Endothelial cell of umbilical vein (primary cell): ENCODE results near the gene DEPDC5. TPM values are rescaled to one million over a fixed set of nuclear protein-coding genes. Genes with fewer than 3 reads are reported as not detected.

Experiments used
- BruUV-seq: library from RNA; stranded (reverse); fragments of 400-500 nt; replicated peaks from 2 replicates; lab custom pipeline; 2021; lab: Mats Ljungman, UMichigan
- CTCF ChIA-PET: fragments of 300-600, 350-600 bp; sonication (Branson Sonifier 250); formaldehyde crosslinking; loops from one replicate; lab custom pipeline; 2021; ENCODE audit warnings: antibody characterized with exemption, inconsistent platforms; lab: Charles Lee
- POLR2A ChIA-PET: fragments of 300-600, 350-600 bp; sonication (Branson Sonifier 250); formaldehyde crosslinking; loops from one replicate; lab custom pipeline; 2021; ENCODE audit warnings: antibody characterized with exemption, inconsistent platforms; lab: Charles Lee
- DNase-seq: peaks from one replicate; pipeline ENCODE4 v3.0.0-alpha.2; 2011; ENCODE audit warnings: low read depth, low spot score
- FAIRE-seq: peaks from 2 replicates; lab custom pipeline; 2011; peaks lifted over from hg19 to GRCh38; lab: Jason Lieb, UNC
- H2AFZ ChIP-seq: 2 replicates; pipeline ENCODE4 v1.6.0; 2012; ENCODE audit warnings: low read depth, low read length, control low read depth, inconsistent platforms
- H3K27ac ChIP-seq: 2 replicates; pipeline ENCODE4 v1.5.1; 2011; ENCODE audit warnings: low read depth, mild to moderate bottlenecking, control low read depth, low read length, moderate library complexity; ENCODE audit not compliant: insufficient read depth
- H3K27me3 ChIP-seq, 2 experiments: 2 replicates each; pipeline versions ENCODE4 v1.6.0 to v1.6.1; 2011; ENCODE audit warnings: low read length in 2 of 2, mixed read lengths in 1 of 2; ENCODE audit not compliant: control insufficient read depth in 2 of 2, insufficient read depth in 2 of 2
- H3K36me3 ChIP-seq, 2 experiments: 2 replicates in 1 of 2; 3 replicates in 1 of 2; pipeline ENCODE4 v1.5.1; 2011; ENCODE audit warnings: low read length in 2 of 2, mild to moderate bottlenecking in 1 of 2, moderate library complexity in 1 of 2; ENCODE audit not compliant: control insufficient read depth in 2 of 2, insufficient read depth in 2 of 2; ENCODE audit errors: extremely low read depth in 1 of 2
- H3K4me1 ChIP-seq: 3 replicates; pipeline ENCODE4 v1.5.1; 2011; ENCODE audit warnings: mild to moderate bottlenecking, low read length; ENCODE audit not compliant: control insufficient read depth, insufficient read depth; ENCODE audit errors: extremely low read depth
- H3K4me2 ChIP-seq: 2 replicates; pipeline ENCODE4 v1.6.1; 2011; ENCODE audit warnings: low read length, control low read depth, mixed read lengths; ENCODE audit not compliant: insufficient read depth
- H3K4me3 ChIP-seq, 3 experiments: fragments of 200-600 bp in 1 of 3; sonication (generic), shearing (Covaris generic) in 1 of 3; replicated peaks in 1 of 3; 2 replicates each; pipeline ENCODE4 v1.5.1; 2011 to 2016; ENCODE audit warnings: control low read depth in 3 of 3, low read length in 3 of 3, mild to moderate bottlenecking in 2 of 3, inconsistent platforms in 1 of 3, low read depth in 1 of 3, moderate library complexity in 1 of 3; ENCODE audit not compliant: insufficient read depth in 1 of 3
- H3K79me2 ChIP-seq: 2 replicates; pipeline ENCODE4 v1.6.0; 2012; ENCODE audit warnings: low read length, inconsistent platforms; ENCODE audit not compliant: control insufficient read depth, insufficient read depth
- H3K9ac ChIP-seq: replicated peaks from 2 replicates; pipeline ENCODE3; 2011; ENCODE audit warnings: low read length, control low read depth; ENCODE audit not compliant: insufficient read depth; ENCODE audit errors: extremely low read depth
- H3K9me1 ChIP-seq: replicated peaks from 3 replicates; pipeline ENCODE4 v1.6.0; 2011; ENCODE audit warnings: mild to moderate bottlenecking, low read length; ENCODE audit not compliant: control insufficient read depth, insufficient read depth; ENCODE audit errors: extremely low read depth
- H3K9me3 ChIP-seq: replicated peaks from 2 replicates; pipeline ENCODE4 v1.5.1; 2012; ENCODE audit warnings: low read length, inconsistent platforms; ENCODE audit not compliant: control insufficient read depth, insufficient read depth
- H4K20me1 ChIP-seq: replicated peaks from 2 replicates; pipeline ENCODE3; 2011; ENCODE audit warnings: mild to moderate bottlenecking, low read length; ENCODE audit not compliant: control insufficient read depth, insufficient read depth; ENCODE audit errors: extremely low read depth
- CTCF ChIP-seq, 2 donors: IDR thresholded peaks; 1 replicate in 1 of 2; 2 replicates in 1 of 2; pipeline ENCODE4 v1.5.1; 2011; ENCODE audit warnings: low read length in 2 of 2, mild to moderate bottlenecking in 2 of 2, moderate library complexity in 2 of 2, control low read depth in 1 of 2, inconsistent platforms in 1 of 2, low read depth in 1 of 2; ENCODE audit not compliant: insufficient read depth in 1 of 2; ENCODE audit errors: extremely low read depth in 1 of 2
- EZH2 ChIP-seq: IDR thresholded peaks from 2 replicates; pipeline ENCODE4 v1.6.1; 2012; ENCODE audit warnings: borderline replicate concordance, low read depth, mild to moderate bottlenecking, moderate library complexity, low read length, inconsistent platforms; ENCODE audit not compliant: severe bottlenecking
- FOS ChIP-seq: IDR thresholded peaks from 2 replicates; pipeline ENCODE4 v1.6.1; 2011; ENCODE audit warnings: mild to moderate bottlenecking, low read length, moderate library complexity, borderline replicate concordance; ENCODE audit not compliant: insufficient read depth
- GATA2 ChIP-seq: IDR thresholded peaks from 2 replicates; pipeline ENCODE4 v1.7.0; 2011; ENCODE audit warnings: low read depth, mild to moderate bottlenecking, moderate library complexity, mixed read lengths, low read length; ENCODE audit not compliant: insufficient read length, insufficient read depth
- JUN ChIP-seq: IDR thresholded peaks from 2 replicates; pipeline ENCODE4 v1.6.1; 2011; ENCODE audit warnings: borderline replicate concordance, low read depth; ENCODE audit not compliant: insufficient read length, insufficient read depth
- MYC ChIP-seq: IDR thresholded peaks from one replicate; pipeline ENCODE4 v1.6.1; 2011; ENCODE audit warnings: mild to moderate bottlenecking, low read depth, low read length
- POLR2A ChIP-seq: IDR thresholded peaks from 2 replicates; pipeline ENCODE4 v1.6.1; 2012; ENCODE audit warnings: low read depth, mild to moderate bottlenecking, control low read depth, low read length
- POLR2AphosphoS5 ChIP-seq: IDR thresholded peaks from 2 replicates; pipeline ENCODE4 v1.6.1; 2012; ENCODE audit warnings: low read depth, mild to moderate bottlenecking, control low read depth, low read length, moderate library complexity; ENCODE audit not compliant: insufficient read depth
- dilution Hi-C: fragments of 300-500 bp; cut with MboI; formaldehyde crosslinking; loops from one replicate; pipeline ENCODE4 v1.15.0; 2019; ENCODE audit warnings: low sequenced_read_pairs; ENCODE audit not compliant: extremely low pct_ligation_motif_present
- intact Hi-C: fragments of 100-400 bp; cut with micrococcal nuclease; formaldehyde crosslinking; loops from one replicate; pipeline ENCODE4 v1.10.0; 2022
- polyA plus RNA-seq, 4 experiments: library from polyadenylated mRNA; depleted of rRNA in 3 of 4; stranded (reverse) in 3 of 4; unstranded in 1 of 4; fragments of >200 nt; gene quantifications; 2 replicates each; pipeline versions ENCODE4 v1.2.1 to v1.2.3, GENCODE V29; 2011 to 2012; ENCODE audit warnings: missing spikeins in 1 of 4
- total RNA-seq: library from RNA; stranded (reverse); gene quantifications from 2 replicates; pipeline ENCODE4 v1.2.3, GENCODE V29; 2021
- TF ChIP-seq, protein P1 (sequence below): IDR thresholded peaks from 2 replicates; pipeline ENCODE4 v1.6.1; 2011; ENCODE audit not compliant: insufficient read depth, insufficient read length

The DEPDC5 gene
- total and polyA plus RNA-seq, 2 donors (not counting 3 experiments of a cell fraction or from before 2014, with no cell fraction given), result 13.1 to 36.6 TPM

- POLR2A ChIA-PET, result no interaction called here
- no peak overlapping the region for H2AFZ ChIP-seq
- FAIRE-seq (no peak), DNase-seq (no peak)
- H4K20me1 ChIP-seq, result no peaks in the 10 kb centered on the region
- no peaks in the 10 kb centered on the region for H3K79me2 ChIP-seq
- H3K36me3 ChIP-seq, result peaks cover 0 to 12% of the 10 kb centered on the region in 2 experiments
- no peak overlapping the region for H3K27ac ChIP-seq
- peaks cover 8% of the 10 kb centered on the region for H3K4me1 ChIP-seq
- intact Hi-C loops, result no loop called here
- dilution Hi-C loops, result no loop called here
- H3K9me1 ChIP-seq, result no peaks in the 10 kb centered on the region
- H3K27me3 ChIP-seq, result no peaks in the 10 kb centered on the region
- no TSS peak for BruUV-seq
- H3K4me3 ChIP-seq, result no peak overlapping the region
- CTCF ChIA-PET, result interaction anchor here (1.0 to 1.1 kb wide), 2 partner anchors 11 to 26 kb away, joined by 3 read pairs; no protein-coding TSS in a partner anchor
- no peak for TF ChIP-seq CTCF (IDR thresholded peaks at IDR 0.05; ENCODE audit: extremely low read depth in 1 of 2, insufficient read depth in 1 of 2, low read depth in 1 of 2, low read length in 2 of 2)
- no peak for TF ChIP-seq FOS
- TF ChIP-seq MYC, result no peak
- TF ChIP-seq EZH2, result no peak
- TF ChIP-seq, protein P1, sequence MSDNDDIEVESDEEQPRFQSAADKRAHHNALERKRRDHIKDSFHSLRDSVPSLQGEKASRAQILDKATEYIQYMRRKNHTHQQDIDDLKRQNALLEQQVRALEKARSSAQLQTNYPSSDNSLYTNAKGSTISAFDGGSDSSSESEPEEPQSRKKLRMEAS, result no peak
- TF ChIP-seq POLR2A, result no peak
- TF ChIP-seq POLR2AphosphoS5, result no peak
- TF ChIP-seq JUN, result no peak
- TF ChIP-seq GATA2, result no peak
- H3K4me2 ChIP-seq, result no peak overlapping the region
- no peaks in the 10 kb centered on the region for H3K9me3 ChIP-seq
- no peak overlapping the region for H3K9ac ChIP-seq
Observed at GRCh38 chr22:31896472-31896871, 142.7 kb downstream of the DEPDC5 start.
